CD4-positive, alpha-beta T cell treated with Interleukin-4 for 1 hour (primary cell): Measurements from ENCODE around the gene HS2ST1.
A peak's percentile ranks its signal among the peaks of the same experiment; 100 is the strongest.
"Not testable (repeated sequence)": the region's sequence is repeated elsewhere in the genome, so short reads cannot be mapped to it uniquely, and the experiment has no call there.

ENCODE experiments used
- DNase-seq, 2 donors: peaks; one replicate each; pipeline ENCODE4 v3.0.0-alpha.2; 2020 to 2022

HS2ST1 gene

DNA sequence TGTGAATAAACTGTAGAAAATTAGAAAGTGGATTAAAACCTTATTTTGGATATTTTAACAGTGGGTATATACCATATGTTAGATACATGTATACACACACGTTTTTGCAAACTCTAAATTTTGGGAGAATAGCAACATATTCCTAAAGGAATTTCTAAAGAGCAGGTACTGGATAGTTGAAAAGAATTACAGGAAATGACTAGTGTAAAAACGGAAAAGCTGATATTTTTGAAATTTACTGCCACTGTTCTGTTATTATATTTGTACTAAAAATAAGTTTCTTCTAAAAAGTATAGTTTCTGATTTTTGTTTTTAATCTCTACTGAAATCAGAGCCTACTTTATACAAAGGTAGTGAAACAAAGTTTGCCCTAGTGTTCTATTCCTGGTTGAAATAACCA, 114.1 kb downstream of the HS2ST1 start:
- DNase-seq, result no peak

DNA sequence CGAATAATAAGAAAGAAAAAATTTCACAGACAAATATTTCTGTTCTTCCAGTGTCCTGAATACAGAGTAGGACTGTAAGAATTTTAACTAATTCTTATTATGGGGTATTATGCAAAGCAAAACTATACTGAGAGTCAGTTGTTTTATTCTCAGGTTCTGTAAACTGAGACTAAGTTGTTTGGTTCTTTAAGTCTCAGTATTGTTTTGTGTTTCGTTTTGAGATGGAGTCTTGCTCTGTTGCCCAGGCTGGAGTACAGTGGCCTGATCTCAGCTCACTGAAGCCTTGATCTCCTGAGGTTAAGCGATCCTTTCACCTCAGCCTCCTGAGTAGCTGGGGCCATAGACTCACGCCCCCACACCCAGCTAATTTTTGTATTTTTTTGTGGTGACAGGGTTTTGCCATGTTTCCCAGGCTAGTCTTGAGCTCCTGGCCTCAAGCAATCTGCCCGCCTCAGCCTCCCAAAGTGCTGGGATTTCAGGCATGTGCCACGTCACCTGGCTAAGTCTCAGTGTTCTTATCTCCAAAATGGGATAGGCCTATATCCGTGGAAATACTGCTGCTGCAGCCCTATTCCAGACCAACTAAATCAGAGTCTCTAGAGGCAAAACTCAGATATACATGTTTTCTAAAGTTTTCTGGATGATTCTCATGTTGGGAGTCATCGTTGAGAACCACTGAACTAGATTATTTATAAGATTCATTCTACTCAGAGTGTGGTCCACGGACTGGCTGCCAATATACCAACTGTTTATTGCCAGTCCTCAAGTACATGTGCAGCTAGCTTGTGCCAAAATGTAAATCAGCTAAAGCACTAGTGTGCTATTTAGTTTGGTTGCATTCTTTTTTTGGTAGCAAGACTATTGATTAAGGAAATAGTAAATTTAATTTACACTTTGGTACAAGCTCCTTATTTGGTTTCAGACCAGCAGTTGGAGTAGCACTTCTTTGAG, 116.6 kb downstream of the HS2ST1 start:
- DNase-seq, result no peak

GRCh38 chr1:87034351-87034750, 119.9 kb downstream of the HS2ST1 start:
- DNase-seq, result no peak

GRCh38 chr1:87039096-87039495, 124.7 kb downstream of the HS2ST1 start:
- no peak for DNase-seq

GRCh38 chr1:87042111-87042811, 127.8 kb downstream of the HS2ST1 start:
- DNase-seq, result no peak

DNA sequence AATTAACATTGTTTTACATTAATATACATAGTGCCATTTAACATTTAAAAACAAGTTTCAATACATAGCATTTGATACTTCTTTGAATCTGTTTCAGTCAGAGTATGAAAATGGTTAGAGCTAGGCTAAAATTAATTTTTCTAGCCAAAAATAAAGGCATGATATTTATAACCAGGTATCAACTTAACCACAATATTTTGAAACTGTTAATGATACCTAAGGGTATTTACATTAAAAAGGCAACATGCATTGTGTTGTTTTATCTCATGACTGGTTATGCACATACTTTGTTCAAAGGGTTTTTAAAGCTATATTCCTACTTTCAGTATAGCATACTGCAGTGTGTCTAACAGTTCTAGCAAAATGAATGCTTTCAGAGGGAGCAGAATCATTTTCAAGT, 130.0 kb downstream of the HS2ST1 start:
- DNase-seq, result no peak

DNA sequence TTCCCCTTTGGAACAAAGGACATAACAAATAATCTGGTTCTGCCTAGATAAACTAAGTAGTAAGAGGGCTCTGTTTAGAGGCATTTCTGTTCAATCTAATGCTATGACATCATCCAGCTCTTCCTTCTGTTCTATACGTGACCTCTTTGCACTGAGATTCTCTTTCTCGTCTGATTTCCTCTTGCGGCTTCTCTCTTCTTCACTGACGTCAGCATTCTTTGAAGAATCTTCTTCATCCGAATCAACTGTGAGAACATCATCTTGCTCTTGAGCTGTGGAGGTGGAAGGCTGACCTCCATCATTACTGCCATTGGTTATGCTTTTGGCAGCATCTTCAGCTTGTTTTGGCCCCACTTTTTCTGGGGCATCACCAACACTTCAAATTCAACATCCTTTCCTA, 130.4 kb downstream of the HS2ST1 start:
- peak; percentile 59 to 77 for DNase-seq

- DNase-seq, result peak; percentile 65 to 75
Measured at GRCh38 chr1:87045761-87046304, 131.4 kb downstream of the HS2ST1 start.

- DNase-seq, result no peak
Measured at GRCh38 chr1:87046951-87047350, 132.5 kb downstream of the HS2ST1 start.

- no peak for DNase-seq
Measured at GRCh38 chr1:87048237-87048636, 133.8 kb downstream of the HS2ST1 start.

DNA sequence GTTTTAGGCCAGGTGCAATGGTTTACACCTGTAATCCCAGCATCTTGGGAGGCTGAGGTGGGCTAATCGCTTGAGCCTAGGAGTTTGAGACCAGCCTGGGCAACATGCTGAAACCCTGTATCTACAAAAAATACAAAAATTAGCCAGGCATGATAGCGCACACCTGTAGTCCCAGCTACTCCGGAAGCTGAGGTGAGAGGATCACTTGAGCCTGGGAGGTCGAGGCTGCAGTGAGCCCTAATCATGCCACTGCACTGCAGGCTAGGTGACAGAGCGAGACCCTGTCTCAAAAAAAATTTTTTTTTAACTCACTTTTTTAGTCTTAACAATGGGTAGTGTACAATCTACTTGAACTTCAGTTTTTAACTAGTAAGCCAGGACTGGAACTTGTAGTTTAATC, 137.5 kb downstream of the HS2ST1 start:
- no peak for DNase-seq

GRCh38 chr1:87052400-87052799, 138.0 kb downstream of the HS2ST1 start:
- DNase-seq, result no peak

DNA sequence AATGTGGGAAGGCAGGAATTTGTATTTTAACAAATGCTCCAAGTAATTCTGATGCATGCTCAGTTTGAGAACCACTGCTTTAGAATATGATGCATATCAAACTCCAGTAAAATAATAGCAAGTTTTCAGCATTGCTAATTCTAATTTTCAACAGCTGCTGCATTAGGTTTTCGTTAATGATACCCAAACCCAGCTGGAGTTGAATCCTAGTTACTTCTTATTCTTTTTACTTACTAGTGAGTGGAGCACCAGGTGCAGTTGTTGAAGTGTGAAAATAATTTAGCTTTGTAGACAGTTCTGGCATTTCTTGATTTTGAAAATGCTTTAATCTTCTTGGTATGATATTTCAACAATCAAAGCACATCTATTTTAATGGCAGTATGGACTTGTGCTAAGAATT, 138.5 kb downstream of the HS2ST1 start:
- no peak for DNase-seq

DNA sequence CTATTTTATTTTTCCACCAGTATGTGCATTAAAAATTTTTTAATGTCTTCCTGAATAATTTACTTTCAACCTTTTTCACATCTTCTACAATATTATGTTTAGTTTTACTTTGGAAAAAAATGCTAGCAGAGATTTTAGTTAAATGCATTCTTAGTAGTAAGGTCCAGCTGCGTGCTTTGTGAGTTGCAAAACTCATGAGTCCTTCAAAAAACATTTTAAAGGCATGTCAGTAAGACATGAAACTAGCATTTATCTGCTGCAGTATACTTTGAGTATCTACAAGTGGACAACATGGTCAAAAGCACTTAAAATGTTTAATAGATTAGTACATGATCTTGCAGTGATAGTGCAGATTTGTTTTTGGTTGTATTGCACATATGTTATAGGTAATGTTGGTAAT, 139.0 kb downstream of the HS2ST1 start:
- no peak for DNase-seq

GRCh38 chr1:87056974-87057373, 142.5 kb downstream of the HS2ST1 start:
- DNase-seq, result no peak

GRCh38 chr1:87058343-87058649, 143.9 kb downstream of the HS2ST1 start:
- no peak for DNase-seq

DNA sequence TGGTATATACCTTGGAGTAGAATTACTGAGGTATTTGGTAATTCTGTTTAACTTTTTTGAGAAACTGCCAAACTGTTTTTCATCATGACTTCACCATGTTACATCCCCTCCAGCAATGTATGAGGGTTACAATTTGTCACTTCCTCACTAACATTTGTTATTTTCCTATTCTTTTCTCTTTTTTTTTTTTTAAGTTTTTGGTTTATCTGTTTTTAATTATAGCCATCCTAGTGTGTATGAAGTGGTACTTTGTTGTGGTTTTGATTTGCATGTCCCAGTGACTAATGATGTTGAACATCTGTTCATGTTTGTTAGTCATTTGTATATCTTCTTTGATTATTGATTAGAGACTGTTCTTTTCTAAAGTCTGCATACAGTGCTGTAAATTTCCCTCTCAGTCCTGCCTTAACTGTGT, 147.3 kb downstream of the HS2ST1 start:
- no peak for DNase-seq

DNA sequence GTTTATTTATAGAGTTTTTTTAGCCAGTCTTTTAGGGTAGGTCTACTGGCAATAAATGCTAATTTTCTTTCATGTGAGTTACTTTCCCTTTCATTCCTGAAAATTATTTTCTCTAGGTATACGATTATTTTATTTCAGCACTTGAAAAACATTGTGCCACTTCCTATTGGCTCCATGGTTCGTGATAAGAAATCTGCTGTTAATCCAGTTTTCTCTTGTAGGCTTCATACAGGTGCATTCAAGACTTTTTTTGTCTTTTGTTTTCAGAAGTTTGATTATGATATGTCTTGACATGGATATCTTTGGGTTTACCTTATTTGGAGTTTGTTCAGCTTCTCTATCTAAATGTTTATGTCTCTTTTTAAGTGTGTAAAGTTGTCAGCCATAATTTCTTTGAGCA, 148.3 kb downstream of the HS2ST1 start:
- DNase-seq, result no peak

DNA sequence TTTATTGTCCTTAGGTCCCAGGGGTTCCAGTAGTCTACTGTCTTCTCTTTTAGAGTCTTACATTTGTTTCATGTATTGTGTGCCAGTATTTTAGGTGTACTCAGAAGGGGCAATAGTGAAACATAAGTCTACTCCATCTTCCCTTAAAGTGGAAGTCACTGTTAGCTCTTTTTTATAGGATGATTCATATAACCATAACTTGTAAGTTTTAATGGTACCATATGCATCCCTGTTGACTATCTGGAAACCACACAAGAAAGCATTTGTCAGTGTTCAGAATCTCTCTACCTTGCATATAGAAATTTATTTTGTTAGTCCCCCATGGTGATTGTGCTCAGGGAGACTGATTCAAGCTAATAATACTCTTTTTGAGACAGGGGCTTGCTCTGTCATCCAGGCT, 149.9 kb downstream of the HS2ST1 start:
- no peak for DNase-seq

DNA sequence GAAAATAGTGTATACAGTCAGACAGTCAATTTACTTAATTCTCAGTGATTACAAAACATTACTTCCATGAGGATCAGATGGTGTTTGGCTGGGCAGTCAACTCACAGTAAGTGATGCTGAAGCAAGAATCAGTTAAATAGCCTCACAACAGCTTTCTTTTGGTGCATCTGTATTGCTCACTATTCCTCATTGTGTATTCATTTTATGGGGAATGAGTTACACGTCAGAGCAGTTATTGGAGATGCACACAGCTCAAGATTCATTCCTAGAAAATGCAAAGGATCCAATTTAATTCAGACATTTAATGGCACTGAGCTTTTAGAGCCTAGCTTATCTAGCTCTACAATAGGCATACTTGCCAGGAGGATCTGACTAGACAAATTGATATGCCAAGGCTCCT, 150.6 kb downstream of the HS2ST1 start:
- no peak for DNase-seq

- not testable (repeated sequence) for DNase-seq
Measured at GRCh38 chr1:87066708-87067107, 152.3 kb downstream of the HS2ST1 start.

- DNase-seq, result no peak
Measured at GRCh38 chr1:87072411-87072810, 158.0 kb downstream of the HS2ST1 start.

GRCh38 chr1:87072904-87073303, 158.5 kb downstream of the HS2ST1 start:
- DNase-seq, result no peak
